ENCODE results near the gene DLG2.

The DLG2 gene

GRCh38 chr11:84981301-84981700, 645.8 kb downstream of the DLG2 start:
- Mint-ChIP-seq H3K9me3 (peaks cover 32% of the 10 kb centered on the region), H3K4me3 (no peak overlapping the region), H3K36me3 (ENCODE audit: low read depth) (no peaks in the 10 kb centered on the region), H3K4me1 (no peaks in the 10 kb centered on the region), H3K27ac (no peak overlapping the region), H3K27me3 (ENCODE audit: low read depth, poor library complexity) (no peaks in the 10 kb centered on the region)
- no peak for TF ChIP-seq CTCF (IDR thresholded peaks at IDR 0.05)
- no peak for DNase-seq

DNA sequence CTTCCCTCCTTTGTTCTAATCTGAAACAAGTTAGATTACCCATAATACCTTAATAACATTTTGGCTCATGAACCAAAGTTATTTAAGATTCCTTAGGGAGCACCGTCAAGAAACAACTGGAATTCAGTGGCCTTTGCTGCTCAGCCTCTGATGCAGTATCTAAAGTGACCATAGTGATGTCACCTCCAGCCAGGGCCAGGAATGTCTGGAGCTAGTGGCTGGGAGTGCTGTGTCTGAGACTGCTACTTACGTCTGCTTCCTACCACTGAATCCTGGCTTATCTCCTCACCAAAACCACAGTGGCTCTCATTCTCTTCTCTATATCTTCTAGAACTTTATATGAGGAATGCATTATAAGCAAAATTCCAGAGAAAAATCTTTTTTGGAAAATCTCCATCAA, 658.0 kb downstream of the DLG2 start:
- no peaks in the 10 kb centered on the region for H3K9me3 Mint-ChIP-seq
- no peaks in the 10 kb centered on the region for H3K27me3 Mint-ChIP-seq (ENCODE audit: low read depth, poor library complexity)
- peak; percentile 1 for DNase-seq
- no peaks in the 10 kb centered on the region for H3K36me3 Mint-ChIP-seq (ENCODE audit: low read depth)
- no peak for TF ChIP-seq CTCF (IDR thresholded peaks at IDR 0.05)
- no peaks in the 10 kb centered on the region for H3K4me1 Mint-ChIP-seq
- no peak overlapping the region for H3K27ac Mint-ChIP-seq
- no peak overlapping the region for H3K4me3 Mint-ChIP-seq

DNA sequence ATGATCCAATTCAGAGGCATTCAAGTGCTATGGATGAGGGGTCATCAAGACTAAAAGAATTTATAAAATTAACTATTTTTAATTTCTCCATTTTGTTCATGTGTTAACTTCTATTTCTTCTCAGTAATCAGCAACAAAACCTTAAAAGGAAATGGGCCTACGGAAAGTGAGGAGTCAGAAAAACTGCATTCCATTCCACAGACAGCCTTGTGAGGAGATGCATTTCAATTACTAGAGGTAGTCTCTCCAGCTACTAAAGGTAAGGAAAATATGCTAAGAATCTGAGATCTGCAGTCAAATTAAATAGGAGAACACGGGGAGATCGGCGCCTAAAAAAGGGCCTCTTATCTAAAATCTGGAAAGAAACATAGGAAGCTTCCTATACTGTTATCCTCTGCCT, 661.7 kb downstream of the DLG2 start:
- H3K27ac Mint-ChIP-seq = no peak overlapping the region
- TF ChIP-seq CTCF (IDR thresholded peaks at IDR 0.05) = no peak
- DNase-seq = no peak
- H3K9me3 Mint-ChIP-seq = no peaks in the 10 kb centered on the region
- no peaks in the 10 kb centered on the region for H3K4me1 Mint-ChIP-seq
- H3K36me3 Mint-ChIP-seq (ENCODE audit: low read depth) = no peaks in the 10 kb centered on the region
- peaks cover under 1% of the 10 kb centered on the region for H3K27me3 Mint-ChIP-seq (ENCODE audit: low read depth, poor library complexity)
- H3K4me3 Mint-ChIP-seq = no peak overlapping the region

DNA sequence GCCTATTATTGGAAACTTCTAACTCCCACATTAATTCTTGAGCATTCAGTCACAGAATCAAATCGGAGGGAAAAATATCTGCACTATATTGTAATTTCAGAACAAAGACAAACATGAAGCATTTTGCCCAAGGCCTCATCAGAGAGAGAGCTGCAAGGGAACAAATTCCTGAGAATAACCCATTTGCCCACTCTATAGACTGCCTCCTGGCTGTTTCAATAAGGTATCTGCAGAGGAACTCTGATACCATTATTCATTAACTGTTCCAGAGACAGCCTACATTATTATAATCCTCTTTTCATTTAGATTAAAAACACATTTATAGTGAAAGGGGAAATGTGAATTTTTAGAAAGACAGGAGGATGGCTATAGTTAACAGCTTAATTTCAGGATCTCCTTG, 663.9 kb downstream of the DLG2 start:
- no peak overlapping the region for H3K27ac Mint-ChIP-seq
- no peak overlapping the region for H3K4me3 Mint-ChIP-seq
- H3K36me3 Mint-ChIP-seq (ENCODE audit: low read depth) = no peaks in the 10 kb centered on the region
- H3K27me3 Mint-ChIP-seq (ENCODE audit: low read depth, poor library complexity) = peaks cover 2% of the 10 kb centered on the region
- DNase-seq = no peak
- peaks cover 3% of the 10 kb centered on the region for H3K4me1 Mint-ChIP-seq
- TF ChIP-seq CTCF (IDR thresholded peaks at IDR 0.05) = no peak
- H3K9me3 Mint-ChIP-seq = no peaks in the 10 kb centered on the region

DNA sequence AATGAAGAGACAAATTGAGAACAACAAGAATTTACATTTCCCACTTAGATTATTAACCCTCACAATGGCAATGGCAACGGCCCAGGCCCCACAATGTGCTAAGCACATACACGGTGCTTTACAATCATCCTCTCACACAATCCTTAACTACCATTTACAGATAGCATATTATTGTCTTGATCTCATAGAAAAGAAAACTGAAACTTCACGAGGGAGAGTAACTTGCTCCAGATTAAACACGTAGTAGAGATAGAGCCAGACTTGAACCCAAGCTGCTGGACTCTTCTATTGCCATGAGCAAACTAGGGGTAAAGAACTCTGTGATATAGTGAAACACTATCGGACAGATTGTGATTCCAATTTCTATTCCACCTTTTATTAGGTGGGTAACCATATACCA, 665.1 kb downstream of the DLG2 start:
- no peak overlapping the region for H3K4me3 Mint-ChIP-seq
- DNase-seq = no peak
- no peak overlapping the region for H3K27ac Mint-ChIP-seq
- H3K9me3 Mint-ChIP-seq = no peaks in the 10 kb centered on the region
- no peak for TF ChIP-seq CTCF (IDR thresholded peaks at IDR 0.05)
- no peaks in the 10 kb centered on the region for H3K36me3 Mint-ChIP-seq (ENCODE audit: low read depth)
- peaks cover 3% of the 10 kb centered on the region for H3K4me1 Mint-ChIP-seq
- H3K27me3 Mint-ChIP-seq (ENCODE audit: low read depth, poor library complexity) = peaks cover 2% of the 10 kb centered on the region

GRCh38 chr11:84958295-84958694, 668.8 kb downstream of the DLG2 start:
- Mint-ChIP-seq H3K9me3 (no peaks in the 10 kb centered on the region), H3K27ac (no peak overlapping the region)
- DNase-seq = no peak

More at GRCh38 chr11:84958295-84958694, 668.8 kb downstream of the DLG2 start:
- Mint-ChIP-seq H3K27me3 (ENCODE audit: low read depth, poor library complexity) (peaks cover 2% of the 10 kb centered on the region), H3K4me1 (peaks cover 3% of the 10 kb centered on the region), H3K4me3 (no peak overlapping the region), H3K36me3 (ENCODE audit: low read depth) (no peaks in the 10 kb centered on the region)
- no peak for TF ChIP-seq CTCF (IDR thresholded peaks at IDR 0.05)

All from nephron progenitor cell (in vitro differentiated cells).